Neural progenitor cell (in vitro differentiated cells): ENCODE results near the gene TMEM167A. TPM values are rescaled to one million over a fixed set of nuclear protein-coding genes. Genes with fewer than 3 reads are reported as not detected.

Experiments
- DNase-seq: peaks from one replicate; pipeline ENCODE4 v3.0.0-alpha.2; 2016; ENCODE audit warnings: low spot score
- H2AFZ ChIP-seq: fragments of 200-600 bp; sonication (generic); replicated peaks from 2 replicates; pipeline ENCODE4 v1.6.1; 2016; ENCODE audit warnings: antibody characterized with exemption
- H3F3A ChIP-seq: fragments of 200-600 bp; sonication (generic); 2 replicates; pipeline ENCODE4 v1.6.1; 2016; ENCODE audit warnings: antibody characterized with exemption, low read depth
- H3K27ac ChIP-seq: fragments of 200-600 bp; sonication (generic); 2 replicates; pipeline ENCODE4 v1.5.1; 2016; ENCODE audit warnings: mild to moderate bottlenecking
- H3K27me3 ChIP-seq: fragments of 200-600 bp; sonication (generic); 2 replicates; pipeline ENCODE4 v1.6.1; 2016; ENCODE audit warnings: mild to moderate bottlenecking, moderate library complexity
- H3K36me3 ChIP-seq: fragments of 200-600 bp; sonication (generic); 2 replicates; pipeline ENCODE4 v1.5.1; 2016
- H3K4me1 ChIP-seq: fragments of 200-600 bp; sonication (generic); 2 replicates; pipeline ENCODE4 v1.6.1; 2016; ENCODE audit warnings: mixed run types
- H3K4me2 ChIP-seq: fragments of 200-600 bp; sonication (generic); 2 replicates; pipeline ENCODE4 v1.6.1; 2016
- H3K4me3 ChIP-seq: fragments of 200-600 bp; sonication (generic); 2 replicates; pipeline ENCODE4 v1.5.1; 2016
- H3K79me2 ChIP-seq: fragments of 200-600 bp; sonication (generic); 2 replicates; pipeline ENCODE4 v1.6.1; 2016; ENCODE audit warnings: low read depth
- H3K9ac ChIP-seq: fragments of 200-600 bp; sonication (generic); 2 replicates; pipeline ENCODE4 v1.6.1; 2016
- H3K9me3 ChIP-seq: fragments of 200-600 bp; sonication (generic); 2 replicates; pipeline ENCODE4 v1.5.1; 2016; ENCODE audit warnings: low read depth
- H4K20me1 ChIP-seq: fragments of 200-600 bp; sonication (generic); 2 replicates; pipeline ENCODE4 v1.6.1; 2016; ENCODE audit warnings: low read depth
- H3K27ac Mint-ChIP-seq: 3 replicates; pipeline ENCODE4 v1.8.0; 2021; ENCODE audit warnings: mixed read lengths
- H3K27me3 Mint-ChIP-seq: 2 replicates; pipeline ENCODE4 v1.8.0; 2022; ENCODE audit warnings: low read depth, mild to moderate bottlenecking, inconsistent platforms, moderate library complexity, mixed read lengths; ENCODE audit not compliant: insufficient read depth
- H3K36me3 Mint-ChIP-seq: 3 replicates; pipeline ENCODE4 v1.8.0; 2021; ENCODE audit warnings: mixed read lengths
- H3K4me1 Mint-ChIP-seq: 3 replicates; pipeline ENCODE4 v1.8.0; 2021; ENCODE audit warnings: mixed read lengths
- H3K4me3 Mint-ChIP-seq: 3 replicates; pipeline ENCODE4 v1.8.0; 2021; ENCODE audit warnings: mild to moderate bottlenecking, moderate library complexity, mixed read lengths
- H3K9me3 Mint-ChIP-seq: 3 replicates; pipeline ENCODE4 v1.8.0; 2020; ENCODE audit warnings: mixed read lengths
- CTCF ChIP-seq: fragments of 200-600 bp; sonication (generic); IDR thresholded peaks from 2 replicates; pipeline ENCODE4 v1.5.1; 2017; ENCODE audit warnings: antibody characterized with exemption, mild to moderate bottlenecking
- EZH2 ChIP-seq: fragments of 200-600 bp; sonication (generic); IDR thresholded peaks from 2 replicates; pipeline ENCODE4 v1.6.1; 2017; ENCODE audit warnings: antibody characterized with exemption, mild to moderate bottlenecking, moderate library complexity
- EZH2phosphoT487 ChIP-seq: fragments of 200-600 bp; sonication (generic); IDR thresholded peaks from 2 replicates; pipeline ENCODE4 v1.6.1; 2017; ENCODE audit warnings: antibody characterized with exemption
- total RNA-seq: library from RNA; depleted of rRNA; stranded (reverse); fragments of >200 nt; gene quantifications from 2 replicates; pipeline ENCODE4 v1.2.3, GENCODE V29; 2015; ENCODE audit warnings: low replicate concordance

TMEM167A gene
- total RNA-seq, result 115 and 185 TPM in 2 replicates

GRCh38 chr5:83076742-83077661 lies at the start of gene TMEM167A, which contains the start of gene XRCC4:
TSS of gene TMEM167A (minus strand) at chr5:83077394. CDS start at chr5:83077323, 71 bp downstream.
TSS of gene XRCC4 (plus strand) at chr5:83077547. CDS start at chr5:83104920, 27,373 bp downstream.
- peak within 1 kb of the TSS; percentile 100 for H3K4me3 Mint-ChIP-seq

GRCh38 chr5:83126501-83126900 lies 49.3 kb upstream of the TMEM167A start:
- Mint-ChIP-seq H3K27ac (no peak overlapping the region), H3K36me3 (peaks cover 5% of the 10 kb centered on the region), H3K4me3 (no peak overlapping the region), H3K27me3 (no peaks in the 10 kb centered on the region), H3K9me3 (peaks cover 32% of the 10 kb centered on the region), H3K4me1 (no peaks in the 10 kb centered on the region)
- Histone ChIP-seq H3K4me1 (no peaks in the 10 kb centered on the region), H3K79me2 (no peaks in the 10 kb centered on the region), H3K27ac (no peak overlapping the region), H3K4me2 (no peak overlapping the region), H3K9me3 (no peaks in the 10 kb centered on the region), H3K36me3 (no peaks in the 10 kb centered on the region), H3K9ac (no peak overlapping the region), H3F3A (no peaks in the 10 kb centered on the region), H3K4me3 (no peak overlapping the region), H3K27me3 (no peaks in the 10 kb centered on the region), H2AFZ (no peak overlapping the region), H4K20me1 (no peaks in the 10 kb centered on the region)
- TF ChIP-seq CTCF (no peak), EZH2phosphoT487 (no peak), EZH2 (no peak)
- DNase-seq, result no peak

More at GRCh38 chr5:83076742-83077661, at the start of gene TMEM167A, which contains the start of gene XRCC4:
- no peaks in the 10 kb centered on the region for H3K9me3 ChIP-seq
- peak; percentile 99 for DNase-seq
- peaks cover 86% of the 10 kb centered on the region for H3K79me2 ChIP-seq
- H3K27ac ChIP-seq, result peak within 1 kb of the TSS; percentile 88
- H2AFZ ChIP-seq, result peak within 1 kb of the TSS; percentile 100
- H3K27ac Mint-ChIP-seq, result peak within 1 kb of the TSS; percentile 98
- peak within 1 kb of the TSS; percentile 85 for H3K9ac ChIP-seq
- H4K20me1 ChIP-seq, result peaks cover 33% of the 10 kb centered on the region
- H3K4me1 Mint-ChIP-seq, result peaks cover 20% of the 10 kb centered on the region
- no peaks in the 10 kb centered on the region for H3K27me3 ChIP-seq
- H3F3A ChIP-seq, result peaks cover 10% of the 10 kb centered on the region
- TF ChIP-seq CTCF (no peak), EZH2phosphoT487 (no peak), EZH2 (no peak)
- H3K36me3 ChIP-seq, result peaks cover 4% of the 10 kb centered on the region
- peak within 1 kb of the TSS; percentile 78 for H3K4me3 ChIP-seq
- H3K4me1 ChIP-seq, result peaks cover 18% of the 10 kb centered on the region
- no peaks in the 10 kb centered on the region for H3K27me3 Mint-ChIP-seq
- peaks cover 22% of the 10 kb centered on the region for H3K36me3 Mint-ChIP-seq
- no peaks in the 10 kb centered on the region for H3K9me3 Mint-ChIP-seq
- H3K4me2 ChIP-seq, result peak within 1 kb of the TSS; percentile 93

GRCh38 chr5:83125560-83125959 lies 48.4 kb upstream of the TMEM167A start:
- Histone ChIP-seq H3K27ac (no peak overlapping the region), H3K79me2 (no peaks in the 10 kb centered on the region), H3K9ac (no peak overlapping the region), H3K4me2 (no peak overlapping the region), H3K36me3 (no peaks in the 10 kb centered on the region), H3K9me3 (no peaks in the 10 kb centered on the region), H3K4me3 (no peak overlapping the region), H3F3A (no peaks in the 10 kb centered on the region), H2AFZ (no peak overlapping the region), H4K20me1 (no peaks in the 10 kb centered on the region), H3K27me3 (no peaks in the 10 kb centered on the region), H3K4me1 (no peaks in the 10 kb centered on the region)
- DNase-seq, result no peak
- no peaks in the 10 kb centered on the region for H3K4me1 Mint-ChIP-seq
- H3K27ac Mint-ChIP-seq, result no peak overlapping the region
- H3K4me3 Mint-ChIP-seq, result no peak overlapping the region
- no peak for TF ChIP-seq CTCF
- TF ChIP-seq EZH2, result no peak
- TF ChIP-seq EZH2phosphoT487, result no peak
- H3K9me3 Mint-ChIP-seq, result peaks cover 24% of the 10 kb centered on the region
- H3K36me3 Mint-ChIP-seq, result peaks cover 2% of the 10 kb centered on the region
- no peaks in the 10 kb centered on the region for H3K27me3 Mint-ChIP-seq
